ENCODE results near the gene MOB3A.
A peak's percentile ranks its signal among the peaks of the same experiment; 100 is the strongest.

Gene MOB3A

GRCh38 chr19:2055931-2056836 lies 39.9 kb downstream of the MOB3A start:
- no peak for DNase-seq (ENCODE audit: low spot score)
- H3K4me3 ChIP-seq, result peak overlapping the region; percentile 66
- TF ChIP-seq CTCF (IDR thresholded peaks at IDR 0.05), result no peak
- peak overlapping the region; percentile 94 to 95 for H3K27ac ChIP-seq

GRCh38 chr19:2054763-2055162 lies 41.4 kb downstream of the MOB3A start:
- no peak for TF ChIP-seq CTCF (IDR thresholded peaks at IDR 0.05)
- Histone ChIP-seq H3K27ac (peak overlapping the region; percentile 28 to 57), H3K4me3 (no peak overlapping the region)
- no peak for DNase-seq (ENCODE audit: low spot score)

- Histone ChIP-seq H3K4me3 (no peak overlapping the region), H3K27ac (peak overlapping the region; percentile 57 to 66)
- TF ChIP-seq CTCF (IDR thresholded peaks at IDR 0.05), result no peak
- peak; percentile 81 for DNase-seq (ENCODE audit: low spot score)
Measured at GRCh38 chr19:2053601-2054389, 42.3 kb downstream of the MOB3A start.

GRCh38 chr19:2051773-2052704 lies 44.1 kb downstream of the MOB3A start:
- H3K27ac ChIP-seq, result peak overlapping the region; percentile 90 to 99

GRCh38 chr19:2050991-2051772 lies 44.9 kb downstream of the MOB3A start, which contains the start of gene MKNK2:
TSS of gene MKNK2 (minus strand) at chr19:2051244. CDS start at chr19:2050851, 393 bp downstream.
- DNase-seq (ENCODE audit: low spot score), result peak; percentile 92
- no peak for TF ChIP-seq CTCF (IDR thresholded peaks at IDR 0.05)

More at GRCh38 chr19:2051773-2052704, 44.1 kb downstream of the MOB3A start:
- peak overlapping the region; percentile 91 for H3K4me3 ChIP-seq
- TF ChIP-seq CTCF (IDR thresholded peaks at IDR 0.05), result no peak
- DNase-seq (ENCODE audit: low spot score), result no peak

More at GRCh38 chr19:2050991-2051772, 44.9 kb downstream of the MOB3A start, which contains the start of gene MKNK2:
- Histone ChIP-seq H3K27ac (peak within 1 kb of the TSS; percentile 90 to 99), H3K4me3 (peak within 1 kb of the TSS; percentile 91)
